Measurements from ENCODE around the gene PKMYT1. TPM values are rescaled to one million over a fixed set of nuclear protein-coding genes. Genes with fewer than 3 reads are reported as not detected.

The PKMYT1 gene
- total and polyA plus RNA-seq, 2 experiments from 2014 or later, result 90.9 to 100 TPM

- H3F3A ChIP-seq (replicated peaks; ENCODE audit: low read depth), result 0 out of 2 replicates have a peak, but pooled peaks cover 9% of the 10 kb centered on the region
- H3K4me3 ChIP-seq, result no peak overlapping the region
- H3K4me1 ChIP-seq (ENCODE audit: insufficient read depth), result peaks cover 20% of the 10 kb centered on the region; the same call in 1 of the 2 replicates
- Mint-ChIP-seq H3K27ac (no peak overlapping the region), H3K9me3 (no peaks in the 10 kb centered on the region), H3K36me3 (ENCODE audit: low read depth) (0 out of 3 replicates have a peak, but pooled peaks cover 2% of the 10 kb centered on the region), H3K4me3 (no peak overlapping the region), H3K4me1 (peaks cover 22% of the 10 kb centered on the region), H3K27me3 (ENCODE audit: insufficient read depth, low read depth, poor library complexity) (peaks cover 12% of the 10 kb centered on the region)
- no peaks in the 10 kb centered on the region for H3K36me3 ChIP-seq (ENCODE audit: insufficient read depth)
- no peaks in the 10 kb centered on the region for H3K9me2 ChIP-seq (ENCODE audit: insufficient read depth)
- H3K27ac ChIP-seq (ENCODE audit: low read depth), result no peak overlapping the region
- no peak for DNase-seq (ENCODE audit: low spot score)
- no peak overlapping the region for H3K4me2 ChIP-seq
- no peaks in the 10 kb centered on the region for H4K20me1 ChIP-seq (replicated peaks; ENCODE audit: insufficient read depth)
- H3K79me2 ChIP-seq (replicated peaks; ENCODE audit: insufficient read depth), result no peaks in the 10 kb centered on the region
- ATAC-seq, result no peak
- no peak overlapping the region for H2AFZ ChIP-seq
- H3K27me3 ChIP-seq (ENCODE audit: insufficient read depth), result no peaks in the 10 kb centered on the region
- TF ChIP-seq CTCF (conservative IDR thresholded peaks at IDR 0.05; ENCODE audit: low read depth in 2 of 2), result no peak
- no peak for TF ChIP-seq ZNF114 (CRISPR knock-in tag; IDR thresholded peaks at IDR 0.05)
- TF ChIP-seq, protein P1, sequence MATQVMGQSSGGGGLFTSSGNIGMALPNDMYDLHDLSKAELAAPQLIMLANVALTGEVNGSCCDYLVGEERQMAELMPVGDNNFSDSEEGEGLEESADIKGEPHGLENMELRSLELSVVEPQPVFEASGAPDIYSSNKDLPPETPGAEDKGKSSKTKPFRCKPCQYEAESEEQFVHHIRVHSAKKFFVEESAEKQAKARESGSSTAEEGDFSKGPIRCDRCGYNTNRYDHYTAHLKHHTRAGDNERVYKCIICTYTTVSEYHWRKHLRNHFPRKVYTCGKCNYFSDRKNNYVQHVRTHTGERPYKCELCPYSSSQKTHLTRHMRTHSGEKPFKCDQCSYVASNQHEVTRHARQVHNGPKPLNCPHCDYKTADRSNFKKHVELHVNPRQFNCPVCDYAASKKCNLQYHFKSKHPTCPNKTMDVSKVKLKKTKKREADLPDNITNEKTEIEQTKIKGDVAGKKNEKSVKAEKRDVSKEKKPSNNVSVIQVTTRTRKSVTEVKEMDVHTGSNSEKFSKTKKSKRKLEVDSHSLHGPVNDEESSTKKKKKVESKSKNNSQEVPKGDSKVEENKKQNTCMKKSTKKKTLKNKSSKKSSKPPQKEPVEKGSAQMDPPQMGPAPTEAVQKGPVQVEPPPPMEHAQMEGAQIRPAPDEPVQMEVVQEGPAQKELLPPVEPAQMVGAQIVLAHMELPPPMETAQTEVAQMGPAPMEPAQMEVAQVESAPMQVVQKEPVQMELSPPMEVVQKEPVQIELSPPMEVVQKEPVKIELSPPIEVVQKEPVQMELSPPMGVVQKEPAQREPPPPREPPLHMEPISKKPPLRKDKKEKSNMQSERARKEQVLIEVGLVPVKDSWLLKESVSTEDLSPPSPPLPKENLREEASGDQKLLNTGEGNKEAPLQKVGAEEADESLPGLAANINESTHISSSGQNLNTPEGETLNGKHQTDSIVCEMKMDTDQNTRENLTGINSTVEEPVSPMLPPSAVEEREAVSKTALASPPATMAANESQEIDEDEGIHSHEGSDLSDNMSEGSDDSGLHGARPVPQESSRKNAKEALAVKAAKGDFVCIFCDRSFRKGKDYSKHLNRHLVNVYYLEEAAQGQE (IDR thresholded peaks at IDR 0.05; ENCODE audit: unreplicated experiment), result no peak
These were observed 27.6 kb downstream of the PKMYT1 start for GRCh38 chr16:2952679-2953078.

GRCh38 chr16:2950773-2951172 lies 29.5 kb downstream of the PKMYT1 start:
- Mint-ChIP-seq H3K36me3 (ENCODE audit: low read depth) (peaks cover 10% of the 10 kb centered on the region; the same call in 1 of the 3 replicates), H3K27me3 (ENCODE audit: insufficient read depth, low read depth, poor library complexity) (peaks cover 10% of the 10 kb centered on the region), H3K9me3 (no peaks in the 10 kb centered on the region; the same call in 2 of the 3 replicates), H3K27ac (no peak overlapping the region), H3K4me3 (no peak overlapping the region), H3K4me1 (peaks cover 9% of the 10 kb centered on the region)
- no peak for TF ChIP-seq NANOG (IDR thresholded peaks at IDR 0.05; ENCODE audit: borderline replicate concordance)
- Histone ChIP-seq H3K4me3 (no peak overlapping the region), H3K9me2 (ENCODE audit: insufficient read depth) (no peaks in the 10 kb centered on the region), H4K20me1 (replicated peaks; ENCODE audit: insufficient read depth) (no peaks in the 10 kb centered on the region), H3K27ac (ENCODE audit: low read depth) (no peak overlapping the region), H3K4me1 (ENCODE audit: insufficient read depth) (peaks cover 5% of the 10 kb centered on the region; the same call in 1 of the 2 replicates), H3K36me3 (ENCODE audit: insufficient read depth) (no peaks in the 10 kb centered on the region), H3K4me2 (no peak overlapping the region), H3K79me2 (replicated peaks; ENCODE audit: insufficient read depth) (no peaks in the 10 kb centered on the region), H3F3A (replicated peaks; ENCODE audit: low read depth) (0 out of 2 replicates have a peak, but pooled peaks cover 4% of the 10 kb centered on the region), H2AFZ (no peak overlapping the region), H3K27me3 (ENCODE audit: insufficient read depth) (no peaks in the 10 kb centered on the region)
- no peak for ATAC-seq
- DNase-seq (ENCODE audit: low spot score), result no peak

DNA sequence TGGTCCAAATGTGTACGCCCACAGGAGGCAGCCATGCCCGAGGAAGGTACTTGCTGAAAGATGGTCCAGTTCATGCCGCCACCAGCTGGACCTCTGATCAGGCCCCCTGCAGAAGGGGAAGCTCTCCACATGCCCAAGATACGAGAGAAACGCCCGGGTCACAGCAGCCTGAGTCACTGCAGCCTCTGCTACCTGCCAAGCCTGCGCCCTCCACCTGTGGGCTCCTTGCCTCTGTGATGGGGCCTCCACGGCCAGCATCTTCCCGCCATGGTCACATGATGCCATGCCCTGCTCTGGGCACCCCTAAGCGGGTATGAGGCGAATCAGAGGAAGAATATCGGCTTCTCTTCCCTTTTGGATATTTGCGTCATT lies 29.9 kb downstream of the PKMYT1 start:
- no peak overlapping the region for H3K27ac ChIP-seq (ENCODE audit: low read depth)
- peaks cover 2% of the 10 kb centered on the region; the same call in 1 of the 2 replicates for H3K4me1 ChIP-seq (ENCODE audit: insufficient read depth)
- H3K36me3 ChIP-seq (ENCODE audit: insufficient read depth), result no peaks in the 10 kb centered on the region
- no peak overlapping the region for H3K27ac Mint-ChIP-seq
- H3K27me3 Mint-ChIP-seq (ENCODE audit: insufficient read depth, low read depth, poor library complexity), result peaks cover 9% of the 10 kb centered on the region
- no peak overlapping the region for H3K4me3 Mint-ChIP-seq
- no peak overlapping the region for H3K4me2 ChIP-seq
- DNase-seq (ENCODE audit: low spot score) (no peak), ATAC-seq (no peak)
- H3K9me2 ChIP-seq (ENCODE audit: insufficient read depth), result no peaks in the 10 kb centered on the region
- no peaks in the 10 kb centered on the region for H3K27me3 ChIP-seq (ENCODE audit: insufficient read depth)
- no peaks in the 10 kb centered on the region; the same call in 2 of the 3 replicates for H3K9me3 Mint-ChIP-seq
- 0 out of 2 replicates have a peak, but pooled peaks cover 4% of the 10 kb centered on the region for H3F3A ChIP-seq (replicated peaks; ENCODE audit: low read depth)
- H4K20me1 ChIP-seq (replicated peaks; ENCODE audit: insufficient read depth), result no peaks in the 10 kb centered on the region
- no peak overlapping the region for H2AFZ ChIP-seq
- H3K4me3 ChIP-seq, result no peak overlapping the region
- no peaks in the 10 kb centered on the region for H3K79me2 ChIP-seq (replicated peaks; ENCODE audit: insufficient read depth)
- peaks cover 8% of the 10 kb centered on the region for H3K4me1 Mint-ChIP-seq
- H3K36me3 Mint-ChIP-seq (ENCODE audit: low read depth), result peaks cover 10% of the 10 kb centered on the region; the same call in 1 of the 3 replicates
- no peak for TF ChIP-seq CTCF (conservative IDR thresholded peaks at IDR 0.05; ENCODE audit: low read depth in 2 of 2)
- TF ChIP-seq ETS1 (IDR thresholded peaks at IDR 0.05), result no peak

All from GM23338 (cell line).